NT2/D1 (cell line): ENCODE results near the gene ADAMTSL5.

Source experiments
- DNase-seq: peaks from one replicate; pipeline ENCODE4 v3.0.0-alpha.2; 2011; ENCODE audit warnings: low read depth, low spot score
- H3K27me3 ChIP-seq: 2 replicates; pipeline ENCODE4 v1.6.0; 2011; ENCODE audit warnings: mild to moderate bottlenecking; ENCODE audit not compliant: insufficient read length, insufficient read depth
- H3K36me3 ChIP-seq: 2 replicates; pipeline ENCODE4 v1.6.1; 2011; ENCODE audit warnings: mild to moderate bottlenecking, low read length, mixed read lengths; ENCODE audit not compliant: insufficient read depth, insufficient read length
- H3K4me1 ChIP-seq: 2 replicates; pipeline ENCODE4 v1.5.1; 2011; ENCODE audit not compliant: insufficient read depth, insufficient read length
- H3K4me3 ChIP-seq: 2 replicates; pipeline ENCODE4 v1.5.1; 2011; ENCODE audit warnings: low read depth; ENCODE audit not compliant: insufficient read length
- H3K9ac ChIP-seq: 2 replicates; pipeline ENCODE4 v1.6.0; 2011; ENCODE audit warnings: low read depth; ENCODE audit not compliant: insufficient read length
- H3K9me3 ChIP-seq: 2 replicates; pipeline ENCODE4 v1.5.1; 2011; ENCODE audit warnings: mild to moderate bottlenecking, low read length; ENCODE audit not compliant: insufficient read depth
- SUZ12 ChIP-seq: IDR thresholded peaks from 2 replicates; pipeline ENCODE4 v1.6.1; 2011; ENCODE audit not compliant: insufficient read length, insufficient read depth; ENCODE audit errors: extremely low read depth
- YY1 ChIP-seq: IDR thresholded peaks from 2 replicates; pipeline ENCODE4 v1.6.1; 2011; ENCODE audit not compliant: insufficient read length, insufficient read depth
- ZNF274 ChIP-seq: IDR thresholded peaks from 2 replicates; pipeline ENCODE4 v1.6.1; 2011; ENCODE audit warnings: mild to moderate bottlenecking, low read depth, low read length

The ADAMTSL5 gene

DNA sequence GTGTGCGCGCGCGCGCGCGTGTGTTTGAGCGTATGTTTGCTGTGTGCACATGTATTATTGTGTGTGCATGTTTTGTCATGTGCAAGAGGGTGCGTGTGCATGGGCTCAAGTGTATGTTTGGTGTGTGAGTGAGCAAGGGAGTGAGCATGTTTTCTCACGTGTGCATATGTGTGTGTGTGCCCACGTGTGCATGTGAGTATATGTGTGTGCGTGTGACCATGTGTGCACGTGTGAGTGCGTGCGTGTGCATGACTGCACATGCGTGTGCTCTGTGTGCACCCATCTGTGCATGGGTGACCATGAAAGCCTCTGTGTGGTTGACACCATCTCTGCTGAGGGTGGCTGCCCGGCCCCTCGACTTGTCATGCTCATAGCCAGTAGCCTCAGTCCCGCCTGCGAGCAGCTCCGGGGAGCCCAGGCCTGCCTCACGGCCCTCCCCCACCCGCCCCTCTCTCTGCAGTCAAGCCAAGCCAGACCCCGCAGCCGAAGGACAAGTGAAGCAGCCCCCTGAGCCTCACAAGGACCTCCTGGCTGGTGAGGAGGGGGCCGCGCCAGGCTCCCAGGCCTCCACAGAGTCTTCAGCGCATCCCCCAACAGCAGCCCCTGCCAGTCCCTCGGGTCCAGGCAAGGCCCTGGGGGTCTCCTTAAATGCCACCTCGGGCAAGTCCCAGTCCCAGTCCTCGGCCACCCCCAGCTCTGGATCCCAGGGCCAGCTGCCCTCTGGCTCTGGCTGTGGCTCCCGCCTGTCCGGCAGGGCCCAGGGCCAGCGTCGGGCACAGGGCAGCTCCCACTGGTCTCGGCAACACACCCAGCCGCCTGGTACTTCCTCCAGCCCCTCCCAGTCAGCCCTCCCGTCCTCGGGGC is 15.9 kb downstream of the ADAMTSL5 start:
- Histone ChIP-seq H3K9ac (no peak overlapping the region), H3K27me3 (peaks cover 1% of the 10 kb centered on the region), H3K4me1 (peaks cover 22% of the 10 kb centered on the region)

GRCh38 chr19:1495799-1496713 is 16.8 kb downstream of the ADAMTSL5 start:
- TF ChIP-seq ZNF274 (no peak), SUZ12 (no peak), YY1 (no peak)

More for the DNA sequence above, 15.9 kb downstream of the ADAMTSL5 start:
- Histone ChIP-seq H3K36me3 (no peaks in the 10 kb centered on the region), H3K4me3 (no peak overlapping the region), H3K9me3 (peaks cover 10% of the 10 kb centered on the region; the same call in 1 of the 2 replicates)
- no peak for DNase-seq
- TF ChIP-seq YY1 (no peak), SUZ12 (no peak), ZNF274 (no peak)

GRCh38 chr19:1495051-1495798 is 17.6 kb downstream of the ADAMTSL5 start:
- no peak overlapping the region for H3K9ac ChIP-seq
- H3K9me3 ChIP-seq, result peaks cover 6% of the 10 kb centered on the region; the same call in 1 of the 2 replicates
- H3K27me3 ChIP-seq, result peaks cover 11% of the 10 kb centered on the region
- no peaks in the 10 kb centered on the region for H3K36me3 ChIP-seq
- no peak overlapping the region for H3K4me3 ChIP-seq
- H3K4me1 ChIP-seq, result peaks cover 29% of the 10 kb centered on the region
- TF ChIP-seq YY1 (no peak), ZNF274 (no peak), SUZ12 (no peak)
- no peak for DNase-seq

More at GRCh38 chr19:1495799-1496713, 16.8 kb downstream of the ADAMTSL5 start:
- Histone ChIP-seq H3K9me3 (peaks cover 10% of the 10 kb centered on the region; the same call in 1 of the 2 replicates), H3K4me3 (no peak overlapping the region), H3K36me3 (no peaks in the 10 kb centered on the region), H3K4me1 (peaks cover 29% of the 10 kb centered on the region), H3K9ac (no peak overlapping the region), H3K27me3 (peaks cover 10% of the 10 kb centered on the region)
- no peak for DNase-seq

- TF ChIP-seq YY1, result no peak
- no peak for TF ChIP-seq ZNF274
- no peak for TF ChIP-seq SUZ12
- H3K36me3 ChIP-seq, result no peaks in the 10 kb centered on the region
- H3K4me3 ChIP-seq, result no peak overlapping the region
- peaks cover 31% of the 10 kb centered on the region for H3K4me1 ChIP-seq
- no peak for DNase-seq
- H3K27me3 ChIP-seq, result peaks cover 11% of the 10 kb centered on the region
- no peaks in the 10 kb centered on the region for H3K9me3 ChIP-seq
- no peak overlapping the region for H3K9ac ChIP-seq
Measured at GRCh38 chr19:1494115-1494815, 18.6 kb downstream of the ADAMTSL5 start.

DNA sequence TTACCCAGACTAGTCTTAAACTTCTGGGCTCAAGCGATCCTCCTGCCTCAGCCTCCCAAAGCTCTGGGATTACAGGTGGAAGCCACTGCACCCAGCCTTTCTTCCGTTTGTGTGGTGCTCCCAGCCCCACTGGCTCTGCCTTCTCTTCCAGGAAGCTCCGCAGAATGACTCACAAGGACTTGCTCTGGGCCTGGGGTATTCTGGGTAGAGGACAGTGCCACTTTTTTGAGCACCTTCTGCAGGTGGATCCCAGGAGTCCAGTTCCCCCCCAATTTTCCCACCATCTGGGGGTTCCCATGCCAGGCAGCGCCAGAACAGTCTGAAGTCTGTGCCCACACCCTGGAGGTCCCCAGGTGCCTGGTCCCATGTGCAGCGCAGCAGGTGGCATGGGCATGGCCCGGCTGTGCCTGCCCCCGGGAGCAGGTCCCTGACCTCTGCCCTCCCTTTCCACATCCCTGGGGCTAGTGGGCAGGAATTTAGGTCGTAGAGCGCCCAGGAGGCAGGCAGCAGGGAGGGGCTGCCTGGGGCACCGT is 20.3 kb downstream of the ADAMTSL5 start:
- H3K4me1 ChIP-seq, result peaks cover 30% of the 10 kb centered on the region
- no peaks in the 10 kb centered on the region for H3K9me3 ChIP-seq
- H3K4me3 ChIP-seq, result no peak overlapping the region
- peak overlapping the region; percentile 56 for H3K9ac ChIP-seq
- H3K36me3 ChIP-seq, result no peaks in the 10 kb centered on the region
- H3K27me3 ChIP-seq, result peaks cover 11% of the 10 kb centered on the region
- no peak for TF ChIP-seq ZNF274
- TF ChIP-seq YY1, result no peak
- no peak for TF ChIP-seq SUZ12
- DNase-seq, result no peak

- TF ChIP-seq ZNF274, result no peak
- no peak for TF ChIP-seq YY1
- TF ChIP-seq SUZ12, result no peak
- no peak for DNase-seq
- H3K36me3 ChIP-seq, result no peaks in the 10 kb centered on the region
- peak overlapping the region; percentile 85 for H3K4me3 ChIP-seq
- H3K9me3 ChIP-seq, result no peaks in the 10 kb centered on the region
- H3K9ac ChIP-seq, result peak overlapping the region; percentile 90
- H3K4me1 ChIP-seq, result peaks cover 24% of the 10 kb centered on the region
- peaks cover 11% of the 10 kb centered on the region for H3K27me3 ChIP-seq
Measured at GRCh38 chr19:1491849-1492170, 21.0 kb downstream of the ADAMTSL5 start.
